Measurements from ENCODE around the gene RAMP2.

- no peak for TF ChIP-seq EZH2 (IDR thresholded peaks at IDR 0.05; ENCODE audit: insufficient read depth, poor library complexity, severe bottlenecking)
- TF ChIP-seq EZH2phosphoT487 (IDR thresholded peaks at IDR 0.05; ENCODE audit: insufficient read depth, low read depth) = no peak
Measured at GRCh38 chr17:42804918-42805367, 43.9 kb downstream of the RAMP2 start.
